Adrenal gland (tissue), 12 donors: ENCODE results near the gene SF3B2. TPM values are rescaled to one million over a fixed set of nuclear protein-coding genes. Genes with fewer than 3 reads are reported as not detected.

Experiments
- DNase-seq, 7 donors: peaks; one replicate each; pipeline ENCODE4 v3.0.0-alpha.2; 2019 to 2020
- H3K27ac ChIP-seq, 5 donors: fragments of 200-600 bp; sonication (generic) in 4 of 5; 1 replicate in 3 of 5; 2 replicates in 2 of 5; pipeline versions ENCODE4 v1.5.1 to v1.8.0; 2016 to 2020; ENCODE audit warnings: mild to moderate bottlenecking in 1 of 5
- H3K27me3 ChIP-seq: fragments of 200-600 bp; 2 replicates; pipeline ENCODE4 v1.8.0; 2021
- H3K36me3 ChIP-seq, 2 donors: fragments of 200-600 bp; replicated peaks in 1 of 2; 1 replicate in 1 of 2; 2 replicates in 1 of 2; pipeline versions ENCODE4 v1.5.1 to v1.8.0; 2018 to 2022
- H3K4me1 ChIP-seq, 2 donors: fragments of 200-600 bp; replicated peaks in 1 of 2; 1 replicate in 1 of 2; 2 replicates in 1 of 2; pipeline versions ENCODE4 v1.5.1 to v1.8.0; 2018 to 2021
- H3K4me3 ChIP-seq, 4 donors: fragments of 200-600 bp; sonication (generic) in 3 of 4; one replicate each; pipeline ENCODE4 v1.5.1; 2016 to 2018
- H3K9me3 ChIP-seq, 3 donors: fragments of 200-600 bp; sonication (generic) in 1 of 3; replicated peaks in 1 of 3; 1 replicate in 2 of 3; 2 replicates in 1 of 3; pipeline versions ENCODE4 v1.5.1 to v1.8.0; 2016 to 2021
- CTCF ChIP-seq, 6 experiments: fragments of 450-650 bp in 4 of 6; fragments of 200-600 bp in 2 of 6; sonication (generic) in 1 of 6; IDR thresholded peaks; 1 replicate in 5 of 6; 2 replicates in 1 of 6; pipeline versions ENCODE4 v1.5.1 to v1.8.0; 2016 to 2021; ENCODE audit warnings: antibody characterized with exemption in 6 of 6, mild to moderate bottlenecking in 2 of 6, moderate library complexity in 1 of 6
- POLR2A ChIP-seq, 2 donors: fragments of 450-650 bp; IDR thresholded peaks; one replicate each; pipeline ENCODE4 v1.6.1; 2017; ENCODE audit warnings: antibody characterized with exemption in 2 of 2, mild to moderate bottlenecking in 2 of 2, moderate library complexity in 1 of 2
- WGBS, 4 donors: extraction: QIAGEN DNeasy Blood & Tissue Kit in 2 of 4; methylation state at CpG; one replicate each; pipeline versions ENCODE4 v1.1.5 to v1.1.7; 2013 to 2017; 5-methylcytosine and 5-hydroxymethylcytosine counted together
- intact Hi-C, 2 donors: fragments of 100-400 bp; cut with DNase I; formaldehyde crosslinking; loops; one replicate each; pipeline versions ENCODE4 v1.14.1 to v1.15.0; 2022 to 2023
- polyA plus RNA-seq, 3 donors: library from polyadenylated mRNA; stranded (reverse); fragments of 200-250 nt in 2 of 3; fragments of 350-450 nt in 1 of 3; fragmentation: Illumina TruSeq in 1 of 3; extraction: RNeasy Lipid Tissue Mini Kit (QIAGEN cat#74804) in 1 of 3; gene quantifications; one replicate each; pipeline ENCODE4 v1.2.3, GENCODE V29; 2013 to 2014
- total RNA-seq, 9 donors: library from RNA; depleted of rRNA in 4 of 9; stranded (reverse); fragments of >200 nt in 4 of 9; fragments of 120-200 nt in 1 of 9; fragmentation: NEBNext Ultra II Directional in 1 of 9; extraction: Animal tissue kit (Norgen Biotek cat#: 25700) in 1 of 9; gene quantifications; one replicate each; pipeline versions ENCODE4 v1.1.0 to v1.2.4, GENCODE V29; 2013 to 2023
- donor health status: healthy with polysubstance abuse.
- donor health status: Bipolar disorder and iron deficiency.
- donor health status: DM: yes; HTN: yes; CAD: no.
- donor health status: DM: no; HTN: no; CAD: no.
- donor health status: DM: no; HTN: no; CAD: no.
- donor health status: DM: yes; HTN: yes; CAD: no.

SF3B2 gene
- total and polyA plus RNA-seq, 12 donors = 101 to 196 (median 141) TPM

- intact Hi-C loops = no loop called here
- no peaks in the 10 kb centered on the region for H3K27me3 ChIP-seq
- H3K27ac ChIP-seq = no peak overlapping the region
- no peak overlapping the region for H3K4me3 ChIP-seq
- DNase-seq = no peak
- no peaks in the 10 kb centered on the region for H3K4me1 ChIP-seq
- peaks cover 0 to 99% of the 10 kb centered on the region in 2 donors for H3K36me3 ChIP-seq
- WGBS, 4 donors = 70 to 80% (median 78%) methylated on average over 6 of the region's 6 CpGs
- H3K9me3 ChIP-seq = no peaks in the 10 kb centered on the region
- TF ChIP-seq POLR2A (IDR thresholded peaks at IDR 0.05) = no peak
Observed at GRCh38 chr11:66061268-66061667, 9.1 kb downstream of the SF3B2 start.

GRCh38 chr11:66062408-66062807 lies 10.2 kb downstream of the SF3B2 start:
- 92 to 95% (median 92%) methylated on average over 2 of the region's 2 CpGs for WGBS, 4 donors

GRCh38 chr11:66063900-66064299 lies 11.7 kb downstream of the SF3B2 start:
- H3K36me3 ChIP-seq = peaks cover 0 to 95% of the 10 kb centered on the region in 2 donors
- intact Hi-C loops = no loop called here
- peak in 1 of 7 donors; percentile 3 for DNase-seq
- H3K4me1 ChIP-seq = peaks cover 5 to 17% of the 10 kb centered on the region in 2 donors
- no peaks in the 10 kb centered on the region for H3K9me3 ChIP-seq
- WGBS, 4 donors = 97 to 100% (median 99%) methylated on average over 2 of the region's 2 CpGs
- no peak for TF ChIP-seq CTCF (IDR thresholded peaks at IDR 0.05)
- TF ChIP-seq POLR2A (IDR thresholded peaks at IDR 0.05) = no peak
- no peak overlapping the region for H3K4me3 ChIP-seq
- no peak overlapping the region for H3K27ac ChIP-seq
- no peaks in the 10 kb centered on the region for H3K27me3 ChIP-seq

More at GRCh38 chr11:66062408-66062807, 10.2 kb downstream of the SF3B2 start:
- Histone ChIP-seq H3K36me3 (peaks cover 0 to 99% of the 10 kb centered on the region in 2 donors), H3K27ac (no peak overlapping the region), H3K4me3 (no peak overlapping the region), H3K27me3 (no peaks in the 10 kb centered on the region), H3K4me1 (peaks cover 0 to 4% of the 10 kb centered on the region in 2 donors), H3K9me3 (no peaks in the 10 kb centered on the region)
- TF ChIP-seq POLR2A (IDR thresholded peaks at IDR 0.05) = no peak
- DNase-seq = no peak
- intact Hi-C loops = no loop called here

- peaks cover 0 to 88% of the 10 kb centered on the region in 2 donors for H3K36me3 ChIP-seq
- no peak overlapping the region for H3K4me3 ChIP-seq
- H3K9me3 ChIP-seq = no peaks in the 10 kb centered on the region
- DNase-seq = no peak
- WGBS, 4 donors = 94 to 100% (median 99%) methylated on average over 1 of the region's 1 CpG
- no peak for TF ChIP-seq CTCF (IDR thresholded peaks at IDR 0.05)
- TF ChIP-seq POLR2A (IDR thresholded peaks at IDR 0.05) = no peak
- H3K4me1 ChIP-seq = peaks cover 12 to 24% of the 10 kb centered on the region in 2 donors
- no peaks in the 10 kb centered on the region for H3K27me3 ChIP-seq
- intact Hi-C loops = no loop called here
- no peak overlapping the region for H3K27ac ChIP-seq
Observed at GRCh38 chr11:66064571-66064970, 12.4 kb downstream of the SF3B2 start.

- no peak overlapping the region for H3K27ac ChIP-seq
- no peak overlapping the region for H3K4me3 ChIP-seq
- DNase-seq = no peak
- peaks cover 0 to 66% of the 10 kb centered on the region in 2 donors for H3K36me3 ChIP-seq
- intact Hi-C loops = no loop called here
- H3K4me1 ChIP-seq = peaks cover 17 to 31% of the 10 kb centered on the region in 2 donors
- H3K9me3 ChIP-seq = no peaks in the 10 kb centered on the region
- TF ChIP-seq POLR2A (IDR thresholded peaks at IDR 0.05) (no peak), CTCF (IDR thresholded peaks at IDR 0.05) (no peak)
- 72 to 84% (median 81%) methylated on average over 3 of the region's 3 CpGs for WGBS, 4 donors
- no peaks in the 10 kb centered on the region for H3K27me3 ChIP-seq
Observed at GRCh38 chr11:66066751-66067150, 14.6 kb downstream of the SF3B2 start.
